ENCODE measurements around the gene ENTPD1. TPM values are rescaled to one million over a fixed set of nuclear protein-coding genes. Genes with fewer than 3 reads are reported as not detected.

ENTPD1 gene
- total and polyA plus RNA-seq, 9 of the 15 experiments (the other 6 are each of a cell fraction or from before 2014, with no cell fraction given) = 0.07 to 1.5 (median 0.37) TPM

- TF ChIP-seq RUNX1 (IDR thresholded peaks at IDR 0.05; ENCODE audit: low read depth) (no peak), ERF (CRISPR knock-in tag; IDR thresholded peaks at IDR 0.05) (no peak), NR1H2 (CRISPR knock-in tag; IDR thresholded peaks at IDR 0.05) (no peak), NFIC (IDR thresholded peaks at IDR 0.05) (no peak), GMEB1 (CRISPR knock-in tag; IDR thresholded peaks at IDR 0.05) (no peak), GATA2 (CRISPR knock-in tag; IDR thresholded peaks at IDR 0.05) (no peak), SPI1 (IDR thresholded peaks at IDR 0.05; ENCODE audit: borderline replicate concordance, low read depth, low read length) (no peak), TCF7L2 (IDR thresholded peaks at IDR 0.05; ENCODE audit: low read depth, low read length) (no peak), EHMT2 (IDR thresholded peaks at IDR 0.05) (no peak)
Measured at GRCh38 chr10:95850791-95851190, 94.8 kb downstream of the ENTPD1 start (continued).

DNA sequence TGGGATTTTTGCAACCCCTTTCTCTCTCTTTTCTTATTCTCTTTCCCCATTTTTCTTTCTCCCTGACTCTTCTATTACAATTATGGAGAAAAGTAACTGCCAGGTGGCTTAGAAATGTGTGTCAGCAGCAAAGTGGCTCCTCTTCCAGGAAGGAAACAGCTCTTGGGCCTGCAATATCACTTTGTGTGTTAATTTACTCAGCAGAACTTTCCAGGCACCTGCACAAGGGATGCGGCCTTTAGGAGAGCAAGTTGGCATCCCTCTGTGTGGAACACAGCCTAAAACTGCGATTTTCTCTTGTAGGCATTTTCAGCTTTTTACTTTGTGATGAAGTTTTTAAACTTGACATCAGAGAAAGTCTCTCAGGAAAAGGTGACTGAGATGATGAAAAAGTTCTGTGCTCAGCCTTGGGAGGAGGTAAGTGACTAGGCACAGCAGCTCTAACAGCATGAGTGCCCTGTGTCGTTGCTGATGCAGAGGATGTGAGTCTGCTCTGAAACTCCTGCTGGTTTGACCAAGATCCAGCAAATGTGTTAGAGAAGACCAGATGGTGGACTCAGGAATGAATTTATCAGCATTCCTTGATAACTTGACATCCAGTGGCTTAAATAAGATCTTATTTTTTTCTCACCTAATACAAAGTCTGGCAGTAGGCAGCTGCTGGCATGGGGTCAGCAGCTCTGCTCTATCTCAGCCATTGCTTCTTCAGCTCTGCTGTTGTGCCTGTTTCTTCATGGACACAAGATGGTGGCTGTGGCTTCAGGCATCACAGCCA is 104.4 kb downstream of the ENTPD1 start:
- ATAC-seq = no peak
- WGBS (ENCODE audit: insufficient coverage, low coverage, missing lambda C conversion rate) = 48% methylated on average over 3 of the region's 3 CpGs
- Histone ChIP-seq H3K9me1 (ENCODE audit: control insufficient read depth, insufficient read depth, low read length) (no peaks in the 10 kb centered on the region), H3K36me3 (ENCODE audit: control insufficient read depth, insufficient read depth, low read length) (no peaks in the 10 kb centered on the region), H3K9ac (ENCODE audit: insufficient read depth in 1 of 2, low read depth in 2 of 2, low read length in 2 of 2) (no peak overlapping the region), H3K27ac (ENCODE audit: extremely low read depth, low read depth, low read length) (no peak overlapping the region), H2AFZ (ENCODE audit: low read depth, low read length) (no peak overlapping the region), H3K4me1 (replicated peaks in 1 of 2; ENCODE audit: control insufficient read depth in 2 of 2, insufficient read depth in 2 of 2, low read length in 2 of 2) (no peaks in the 10 kb centered on the region), H4K20me1 (replicated peaks; ENCODE audit: control insufficient read depth, insufficient read depth, low read length) (no peaks in the 10 kb centered on the region), H3K4me3 (no peak overlapping the region), H3K4me2 (ENCODE audit: insufficient read depth, low read length) (no peak overlapping the region), H3K79me2 (ENCODE audit: control insufficient read depth, insufficient read depth, low read length) (no peaks in the 10 kb centered on the region), H3K9me3 (replicated peaks; ENCODE audit: control insufficient read depth, insufficient read depth, low read depth, low read length) (no peaks in the 10 kb centered on the region), H3K27me3 (ENCODE audit: control insufficient read depth in 2 of 2, insufficient read depth in 2 of 2, low read length in 2 of 2) (no peaks in the 10 kb centered on the region)
- DNase-seq (ENCODE audit: extremely low read depth in 1 of 4, low spot score in 3 of 4) = no peak
- ChIA-PET POLR2A (no interaction called here), CTCF (ENCODE audit: low intra/inter-chr PET ratio) (no interaction called here)
- intact Hi-C loops (cut with micrococcal nuclease) = no loop called here
- no TSS peak for BruUV-seq (replicated peaks)
- no peak for FAIRE-seq
- in situ Hi-C loops (cut with MboI) = no loop called here
- TF ChIP-seq GABPB2 (CRISPR knock-in tag; conservative IDR thresholded peaks at IDR 0.05) (no peak), E2F1 (CRISPR knock-in tag; IDR thresholded peaks at IDR 0.05) (no peak), SRSF9 (IDR thresholded peaks at IDR 0.05; ENCODE audit: borderline replicate concordance, low read depth, low read length) (no peak), POLR2AphosphoS2 (IDR thresholded peaks at IDR 0.05; ENCODE audit: low read length) (no peak), ZBTB7A (IDR thresholded peaks at IDR 0.05; ENCODE audit: borderline replicate concordance, control insufficient read depth, low read depth, low read length) (no peak), ELF1 (tag; IDR thresholded peaks at IDR 0.05) (no peak), TRIM25 (IDR thresholded peaks at IDR 0.05; ENCODE audit: borderline replicate concordance) (no peak)

Measured in K562 (cell line).